HFF-Myc (cell line): ENCODE measurements around the gene CSMD2.

ENCODE experiments used
- DNase-seq: peaks from one replicate; pipeline ENCODE4 v3.0.0-alpha.2; 2011; ENCODE audit warnings: low read depth; ENCODE audit errors: extremely low read depth
- H3K4me3 ChIP-seq: replicated peaks from 2 replicates; pipeline ENCODE4 v1.5.1; 2011; ENCODE audit warnings: low read depth, mild to moderate bottlenecking, control low read depth, low read length
- CTCF ChIP-seq: IDR thresholded peaks from 2 replicates; pipeline ENCODE4 v1.5.1; 2012; ENCODE audit warnings: mild to moderate bottlenecking, low read depth, low read length, control low read depth; ENCODE audit errors: missing control alignments

The CSMD2 gene

GRCh38 chr1:33727310-33727709 lies 437.7 kb downstream of the CSMD2 start:
- no peak for DNase-seq
- no peak for TF ChIP-seq CTCF
- no peak overlapping the region for H3K4me3 ChIP-seq

DNA sequence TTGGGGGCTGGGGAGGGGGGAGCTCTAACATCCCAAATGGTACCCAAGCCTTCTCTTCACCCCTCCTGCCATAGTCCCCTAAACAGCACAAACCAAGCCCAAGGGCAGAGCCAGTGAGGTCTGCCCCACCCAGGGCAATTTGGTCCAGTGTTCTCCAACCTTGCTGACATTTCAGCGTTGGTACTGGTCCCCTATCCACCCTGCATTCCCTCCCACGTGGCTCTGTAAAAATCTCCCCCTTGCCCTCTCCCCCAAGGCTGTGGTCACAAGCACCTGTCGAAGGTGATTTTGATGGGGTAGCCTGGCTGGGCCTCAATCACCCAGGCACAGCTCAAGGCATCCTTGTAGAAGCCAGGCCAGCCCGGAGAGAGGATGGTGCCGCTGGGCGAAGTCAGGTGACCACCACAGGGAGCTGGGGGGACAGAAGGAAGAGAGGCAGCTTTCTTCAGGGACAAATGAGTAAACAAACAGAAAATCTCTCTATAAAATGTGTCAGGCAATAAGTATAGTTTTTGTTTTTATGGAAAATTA lies 438.7 kb downstream of the CSMD2 start:
- no peak overlapping the region for H3K4me3 ChIP-seq
- no peak for TF ChIP-seq CTCF
- no peak for DNase-seq

- no peak for TF ChIP-seq CTCF
- DNase-seq = no peak
- no peak overlapping the region for H3K4me3 ChIP-seq
Measured at GRCh38 chr1:33725556-33726160, 439.4 kb downstream of the CSMD2 start.

GRCh38 chr1:33725037-33725436 lies 440.0 kb downstream of the CSMD2 start:
- no peak overlapping the region for H3K4me3 ChIP-seq
- no peak for TF ChIP-seq CTCF
- no peak for DNase-seq

DNA sequence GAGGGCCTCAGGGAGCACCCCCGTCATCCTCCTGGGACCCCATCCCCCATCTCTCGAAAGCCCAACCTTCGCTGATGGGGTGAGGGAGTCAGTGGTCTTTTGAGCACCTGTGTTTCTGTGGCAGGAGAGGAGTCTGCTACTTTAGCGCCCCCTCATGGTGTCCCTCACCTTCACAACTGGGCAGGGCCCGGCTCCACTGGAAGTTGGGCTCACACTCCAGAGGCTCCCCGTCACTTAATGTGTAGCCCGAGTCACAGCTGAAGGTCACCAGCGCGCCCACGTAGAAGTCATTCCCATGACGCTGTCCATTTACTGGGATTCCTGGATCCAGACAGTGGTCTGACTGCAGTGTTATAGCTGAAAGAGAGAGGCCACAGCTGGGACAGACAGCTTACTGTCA lies 440.7 kb downstream of the CSMD2 start:
- no peak overlapping the region for H3K4me3 ChIP-seq
- no peak for DNase-seq

GRCh38 chr1:33723251-33723650 lies 441.8 kb downstream of the CSMD2 start:
- no peak overlapping the region for H3K4me3 ChIP-seq
- no peak for TF ChIP-seq CTCF
- DNase-seq = no peak

More for the DNA sequence above, 440.7 kb downstream of the CSMD2 start:
- no peak for TF ChIP-seq CTCF
